ENCODE results near the gene BAK1.

BAK1 gene

GRCh38 chr6:33549196-33549595 is 30.9 kb downstream of the BAK1 start:
- TF ChIP-seq EP300 (IDR thresholded peaks at IDR 0.05; ENCODE audit: borderline replicate concordance): no peak
- TF ChIP-seq CEBPB (IDR thresholded peaks at IDR 0.05): no peak
- TF ChIP-seq MAX (IDR thresholded peaks at IDR 0.05): no peak
- no peak for TF ChIP-seq ZBTB7A (IDR thresholded peaks at IDR 0.05; ENCODE audit: low read depth)
- TF ChIP-seq EGR1 (IDR thresholded peaks at IDR 0.05): no peak
- TF ChIP-seq TEAD4 (IDR thresholded peaks at IDR 0.05): no peak
- no peak for TF ChIP-seq TAF1 (IDR thresholded peaks at IDR 0.05; ENCODE audit: low read depth)

GRCh38 chr6:33547499-33547898 is 32.6 kb downstream of the BAK1 start:
- TF ChIP-seq FOXM1 (IDR thresholded peaks at IDR 0.05; ENCODE audit: borderline replicate concordance, low read depth) (no peak), EGR1 (IDR thresholded peaks at IDR 0.05) (no peak), REST (IDR thresholded peaks at IDR 0.05; ENCODE audit: low read depth) (no peak), CREB1 (IDR thresholded peaks at IDR 0.05; ENCODE audit: low read depth) (no peak), MAX (IDR thresholded peaks at IDR 0.05) (no peak), TEAD4 (IDR thresholded peaks at IDR 0.05) (no peak), YY1 (IDR thresholded peaks at IDR 0.05; ENCODE audit: low read depth) (no peak), TCF12 (IDR thresholded peaks at IDR 0.05; ENCODE audit: low read depth) (no peak), USF1 (IDR thresholded peaks at IDR 0.05) (no peak), ZBTB7A (IDR thresholded peaks at IDR 0.05; ENCODE audit: low read depth) (no peak)

DNA sequence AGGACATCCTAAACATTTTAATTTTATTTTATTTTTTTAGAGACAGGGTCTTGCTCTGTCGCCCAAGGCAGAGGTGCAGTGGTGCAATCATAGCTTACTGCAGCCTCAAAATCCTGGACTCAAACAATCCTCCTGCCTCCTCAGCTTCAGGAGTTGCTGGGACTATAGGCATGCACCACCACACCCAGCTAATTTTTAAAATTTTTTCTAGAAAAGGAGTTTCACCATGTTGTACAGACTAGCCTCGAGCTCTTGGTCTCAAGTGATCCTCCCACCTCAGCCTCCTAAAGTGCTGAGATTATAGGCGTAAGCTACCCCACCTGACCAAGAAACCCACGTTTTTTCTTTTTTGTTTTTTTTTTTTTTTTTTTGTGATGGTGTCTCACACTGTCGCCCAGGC is 33.3 kb downstream of the BAK1 start:
- TF ChIP-seq EP300 (IDR thresholded peaks at IDR 0.05; ENCODE audit: borderline replicate concordance) (no peak), TAF1 (IDR thresholded peaks at IDR 0.05; ENCODE audit: low read depth) (no peak), EGR1 (IDR thresholded peaks at IDR 0.05) (no peak), RAD21 (IDR thresholded peaks at IDR 0.05; ENCODE audit: low read depth) (no peak), CEBPB (IDR thresholded peaks at IDR 0.05) (no peak), REST (IDR thresholded peaks at IDR 0.05; ENCODE audit: low read depth) (no peak), USF1 (IDR thresholded peaks at IDR 0.05) (no peak), MAX (IDR thresholded peaks at IDR 0.05) (no peak), TCF12 (IDR thresholded peaks at IDR 0.05; ENCODE audit: low read depth) (no peak), CREB1 (IDR thresholded peaks at IDR 0.05; ENCODE audit: low read depth) (no peak), FOXM1 (IDR thresholded peaks at IDR 0.05; ENCODE audit: borderline replicate concordance, low read depth) (no peak), ZBTB7A (IDR thresholded peaks at IDR 0.05; ENCODE audit: low read depth) (no peak), NFIC (IDR thresholded peaks at IDR 0.05) (no peak), TEAD4 (IDR thresholded peaks at IDR 0.05) (no peak)

DNA sequence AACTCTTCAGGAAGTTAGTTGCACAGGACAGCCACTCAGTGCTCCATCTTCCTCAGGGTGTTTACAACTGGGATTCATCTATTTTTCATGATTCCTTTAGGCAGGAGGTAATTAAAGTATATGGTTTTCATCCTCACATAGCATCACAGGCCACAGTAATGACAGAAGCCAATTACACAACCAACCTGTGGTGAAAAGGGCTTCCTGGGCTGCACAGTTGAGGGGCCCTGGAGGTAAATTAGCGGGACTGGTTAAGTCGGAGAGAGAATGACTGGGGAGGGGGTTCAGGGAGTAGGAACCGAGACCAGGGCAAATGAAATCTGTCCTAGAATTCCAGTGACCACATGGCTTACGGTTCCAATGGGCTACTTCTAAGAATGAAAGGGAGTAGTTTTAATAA is 37.0 kb downstream of the BAK1 start:
- TF ChIP-seq USF1 (IDR thresholded peaks at IDR 0.05) (no peak), RAD21 (IDR thresholded peaks at IDR 0.05; ENCODE audit: low read depth) (no peak), FOXM1 (IDR thresholded peaks at IDR 0.05; ENCODE audit: borderline replicate concordance, low read depth) (no peak), CEBPB (IDR thresholded peaks at IDR 0.05) (no peak), NFIC (IDR thresholded peaks at IDR 0.05) (no peak), CREB1 (IDR thresholded peaks at IDR 0.05; ENCODE audit: low read depth) (no peak), REST (IDR thresholded peaks at IDR 0.05; ENCODE audit: low read depth) (no peak), YY1 (IDR thresholded peaks at IDR 0.05; ENCODE audit: low read depth) (no peak), TCF12 (IDR thresholded peaks at IDR 0.05; ENCODE audit: low read depth) (no peak), TAF1 (IDR thresholded peaks at IDR 0.05; ENCODE audit: low read depth) (no peak), EGR1 (IDR thresholded peaks at IDR 0.05) (no peak), MAX (IDR thresholded peaks at IDR 0.05) (no peak), EP300 (IDR thresholded peaks at IDR 0.05; ENCODE audit: borderline replicate concordance) (no peak), TEAD4 (IDR thresholded peaks at IDR 0.05) (no peak), ZBTB7A (IDR thresholded peaks at IDR 0.05; ENCODE audit: low read depth) (no peak)

All from Ishikawa (cell line).